Activated CD8-positive, alpha-beta T cell treated with anti-CD3 and anti-CD28 coated beads for 36 hours (primary cell): Measurements from ENCODE around the gene KDM4D. TPM values are rescaled to one million over a fixed set of nuclear protein-coding genes. Genes with fewer than 3 reads are reported as not detected.

Source experiments
- ATAC-seq: fragments of 200-7000 bp; cut with Tn5 transposase; one replicate; pipeline ENCODE4 v1.10.0; 2021; ENCODE audit warnings: mild to moderate bottlenecking, moderate library complexity
- CTCF ChIA-PET: fragments of 350-600 bp; sonication (Branson Sonifier 250); formaldehyde crosslinking; loops from one replicate; lab custom pipeline; 2021; ENCODE audit warnings: antibody characterized with exemption; lab: Charles Lee
- POLR2A ChIA-PET: fragments of 350-600 bp; sonication (Branson Sonifier 250); formaldehyde crosslinking; loops from one replicate; lab custom pipeline; 2021; ENCODE audit warnings: antibody characterized with exemption; lab: Charles Lee
- DNase-seq: peaks from one replicate; pipeline ENCODE4 v3.0.0-alpha.2; 2020
- H3K27ac Mint-ChIP-seq: one replicate; pipeline ENCODE4 v1.8.0; 2021; ENCODE audit warnings: mild to moderate bottlenecking, mixed read lengths
- H3K27me3 Mint-ChIP-seq: one replicate; pipeline ENCODE4 v1.8.0; 2021; ENCODE audit warnings: mixed read lengths
- H3K36me3 Mint-ChIP-seq: one replicate; pipeline ENCODE4 v1.8.0; 2021; ENCODE audit warnings: low read depth, mixed read lengths
- H3K4me1 Mint-ChIP-seq: one replicate; pipeline ENCODE4 v1.8.0; 2021; ENCODE audit warnings: low read depth, mixed read lengths
- H3K4me3 Mint-ChIP-seq: one replicate; pipeline ENCODE4 v1.8.0; 2021; ENCODE audit warnings: mild to moderate bottlenecking, moderate library complexity, mixed read lengths
- H3K9me3 Mint-ChIP-seq: one replicate; pipeline ENCODE4 v1.8.0; 2021; ENCODE audit warnings: mixed read lengths
- intact Hi-C: fragments of 100-400 bp; cut with micrococcal nuclease; formaldehyde crosslinking; loops from one replicate; pipeline ENCODE4 v1.10.0; 2022
- total RNA-seq, 2 experiments: library from RNA; stranded (reverse); gene quantifications; one replicate each; pipeline ENCODE4 v1.2.3, GENCODE V29; 2021
- TF ChIP-seq, protein P1 (sequence below): fragments of 200-600 bp; IDR thresholded peaks from one replicate; pipeline ENCODE4 v1.8.0; 2022; ENCODE audit warnings: antibody characterized with exemption, mild to moderate bottlenecking

KDM4D gene
- total RNA-seq, 2 experiments from 2014 or later: 1.1 to 1.6 TPM

DNA sequence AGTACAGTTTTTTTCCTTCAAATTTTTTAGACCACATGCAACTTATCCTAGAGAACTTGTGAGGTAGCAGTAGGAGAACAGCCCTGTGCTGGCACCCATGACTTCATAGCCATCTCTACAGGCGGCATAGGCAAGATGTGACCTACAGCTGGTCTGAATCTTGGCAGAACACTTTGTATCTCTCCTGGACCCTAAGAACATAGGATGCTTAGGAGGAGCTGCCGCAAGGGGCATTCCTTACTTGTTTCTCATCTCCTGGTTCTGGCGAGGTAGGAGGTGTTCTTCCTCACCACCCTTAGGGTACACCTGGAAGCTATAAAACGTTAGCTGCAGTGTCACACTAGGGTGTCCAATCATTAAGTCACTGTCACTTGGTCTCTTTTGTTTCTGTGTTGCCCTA lies 16.5 kb upstream of the KDM4D start:
- TF ChIP-seq, protein P1, sequence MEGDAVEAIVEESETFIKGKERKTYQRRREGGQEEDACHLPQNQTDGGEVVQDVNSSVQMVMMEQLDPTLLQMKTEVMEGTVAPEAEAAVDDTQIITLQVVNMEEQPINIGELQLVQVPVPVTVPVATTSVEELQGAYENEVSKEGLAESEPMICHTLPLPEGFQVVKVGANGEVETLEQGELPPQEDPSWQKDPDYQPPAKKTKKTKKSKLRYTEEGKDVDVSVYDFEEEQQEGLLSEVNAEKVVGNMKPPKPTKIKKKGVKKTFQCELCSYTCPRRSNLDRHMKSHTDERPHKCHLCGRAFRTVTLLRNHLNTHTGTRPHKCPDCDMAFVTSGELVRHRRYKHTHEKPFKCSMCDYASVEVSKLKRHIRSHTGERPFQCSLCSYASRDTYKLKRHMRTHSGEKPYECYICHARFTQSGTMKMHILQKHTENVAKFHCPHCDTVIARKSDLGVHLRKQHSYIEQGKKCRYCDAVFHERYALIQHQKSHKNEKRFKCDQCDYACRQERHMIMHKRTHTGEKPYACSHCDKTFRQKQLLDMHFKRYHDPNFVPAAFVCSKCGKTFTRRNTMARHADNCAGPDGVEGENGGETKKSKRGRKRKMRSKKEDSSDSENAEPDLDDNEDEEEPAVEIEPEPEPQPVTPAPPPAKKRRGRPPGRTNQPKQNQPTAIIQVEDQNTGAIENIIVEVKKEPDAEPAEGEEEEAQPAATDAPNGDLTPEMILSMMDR: no peak

DNA sequence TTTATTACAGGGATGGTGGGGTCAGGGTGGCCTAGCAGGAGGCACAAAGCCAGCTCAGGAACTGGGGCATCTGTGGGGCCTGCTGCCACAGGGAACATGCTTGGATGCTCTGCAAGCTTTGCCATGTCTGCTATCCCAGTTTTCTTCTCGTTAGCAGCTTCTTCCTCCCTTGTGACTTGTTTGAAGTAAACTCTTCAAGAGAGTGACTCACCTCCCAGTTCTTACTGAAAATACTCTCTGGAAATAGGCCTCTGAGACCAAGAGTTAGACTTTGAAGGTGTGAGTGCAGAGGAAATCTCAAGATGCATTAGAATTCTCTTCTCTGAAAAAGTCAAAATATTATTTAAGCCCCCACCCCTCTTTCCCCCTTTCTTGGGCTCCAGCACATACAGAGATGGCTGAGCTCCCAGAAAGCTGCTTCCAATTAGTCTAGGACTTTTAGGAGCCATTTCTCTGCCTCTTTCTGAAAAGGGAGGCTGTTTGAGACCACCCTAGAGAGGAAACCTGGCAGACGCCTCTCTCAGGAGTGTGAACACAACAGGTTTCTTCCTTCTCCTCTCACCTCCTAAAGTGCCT lies 15.3 kb upstream of the KDM4D start:
- TF ChIP-seq, protein P1: no peak
- no peak for ATAC-seq
- H3K4me1 Mint-ChIP-seq: no peaks in the 10 kb centered on the region
- no peaks in the 10 kb centered on the region for H3K27me3 Mint-ChIP-seq
- POLR2A ChIA-PET: interaction anchor here (3.6 kb wide), 1 partner anchor 15 kb away, joined by 12 read pairs; the partner anchor contains the start of genes CWC15 and KDM4D
- H3K4me3 Mint-ChIP-seq: no peak overlapping the region
- intact Hi-C loops: no loop called here
- peaks cover 6% of the 10 kb centered on the region for H3K36me3 Mint-ChIP-seq
- no peak for DNase-seq
- H3K9me3 Mint-ChIP-seq: no peaks in the 10 kb centered on the region
- no peak overlapping the region for H3K27ac Mint-ChIP-seq
- CTCF ChIA-PET: interaction anchor here (1.5 kb wide), 1 partner anchor 10 kb away, joined by 4 read pairs; no protein-coding TSS in a partner anchor

More for the DNA sequence above, 16.5 kb upstream of the KDM4D start:
- Mint-ChIP-seq H3K36me3 (peaks cover 3% of the 10 kb centered on the region), H3K9me3 (no peaks in the 10 kb centered on the region), H3K4me3 (no peak overlapping the region), H3K27ac (no peak overlapping the region), H3K27me3 (no peaks in the 10 kb centered on the region), H3K4me1 (no peaks in the 10 kb centered on the region)
- intact Hi-C loops: no loop called here
- no peak for DNase-seq
- POLR2A ChIA-PET: interaction anchor here (3.6 kb wide), 1 partner anchor 16 kb away, joined by 12 read pairs; the partner anchor contains the start of genes CWC15 and KDM4D
- CTCF ChIA-PET: no interaction called here
- ATAC-seq: no peak

DNA sequence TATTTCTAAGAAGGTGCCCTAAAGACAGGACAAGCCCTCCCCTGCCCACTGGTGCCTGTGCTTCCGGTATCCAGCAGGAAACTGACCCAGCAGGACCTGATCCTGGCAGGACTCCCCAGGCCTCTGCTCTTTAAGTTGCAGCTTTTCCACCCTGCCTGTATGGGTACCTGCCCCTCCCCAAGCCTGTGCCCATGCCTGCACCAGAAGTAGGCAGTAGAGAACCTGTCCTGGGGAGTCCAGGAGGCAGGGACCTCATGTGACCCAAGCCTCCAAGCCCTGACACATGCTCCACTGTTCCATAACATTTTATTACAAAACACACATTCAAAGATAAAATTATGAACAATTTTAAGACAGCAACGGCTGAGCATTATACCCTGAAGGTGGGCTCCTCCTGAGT lies 14.3 kb upstream of the KDM4D start:
- no peaks in the 10 kb centered on the region for H3K9me3 Mint-ChIP-seq
- TF ChIP-seq, protein P1: no peak
- H3K27ac Mint-ChIP-seq: peak overlapping the region; percentile 19
- no peak overlapping the region for H3K4me3 Mint-ChIP-seq
- DNase-seq (no peak), ATAC-seq (no peak)
- no peaks in the 10 kb centered on the region for H3K4me1 Mint-ChIP-seq
- peaks cover 10% of the 10 kb centered on the region for H3K36me3 Mint-ChIP-seq
- intact Hi-C loops: no loop called here
- H3K27me3 Mint-ChIP-seq: no peaks in the 10 kb centered on the region
- CTCF ChIA-PET: interaction anchor here (1.5 kb wide), 1 partner anchor 9 kb away, joined by 4 read pairs; no protein-coding TSS in a partner anchor
- POLR2A ChIA-PET: interaction anchor here (3.6 kb wide), 1 partner anchor 14 kb away, joined by 12 read pairs; the partner anchor contains the start of genes CWC15 and KDM4D

DNA sequence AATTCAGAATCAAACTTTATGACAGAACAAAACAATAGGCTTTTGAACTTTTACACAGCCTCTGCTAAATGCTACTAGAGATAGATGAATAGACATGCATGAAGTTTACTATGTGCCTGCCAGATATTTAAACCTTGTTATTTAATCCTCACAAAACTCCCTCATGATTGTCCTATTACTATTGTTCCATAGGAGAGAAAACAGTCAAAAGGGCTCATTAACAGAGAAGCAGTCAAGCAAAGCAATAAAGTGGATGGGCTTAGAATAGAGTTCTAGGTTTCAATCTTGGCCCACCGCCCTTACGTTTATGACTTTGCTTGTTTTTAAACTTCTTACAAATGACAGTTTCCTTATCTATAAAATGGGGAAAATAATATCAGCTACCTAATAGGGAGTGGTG lies 13.0 kb upstream of the KDM4D start:
- Mint-ChIP-seq H3K9me3 (no peaks in the 10 kb centered on the region), H3K36me3 (peaks cover 21% of the 10 kb centered on the region), H3K4me3 (no peak overlapping the region), H3K27me3 (no peaks in the 10 kb centered on the region), H3K27ac (no peak overlapping the region), H3K4me1 (no peaks in the 10 kb centered on the region)
- TF ChIP-seq, protein P1: no peak
- intact Hi-C loops: no loop called here
- ChIA-PET CTCF (no interaction called here), POLR2A (interaction anchor here (1.1 to 3.6 kb wide), 3 partner anchors 13 to 130 kb away, joined by 3 to 12 read pairs (median 5); partner anchors contain the start of genes CWC15 and KDM4D)
- DNase-seq (no peak), ATAC-seq (no peak)

DNA sequence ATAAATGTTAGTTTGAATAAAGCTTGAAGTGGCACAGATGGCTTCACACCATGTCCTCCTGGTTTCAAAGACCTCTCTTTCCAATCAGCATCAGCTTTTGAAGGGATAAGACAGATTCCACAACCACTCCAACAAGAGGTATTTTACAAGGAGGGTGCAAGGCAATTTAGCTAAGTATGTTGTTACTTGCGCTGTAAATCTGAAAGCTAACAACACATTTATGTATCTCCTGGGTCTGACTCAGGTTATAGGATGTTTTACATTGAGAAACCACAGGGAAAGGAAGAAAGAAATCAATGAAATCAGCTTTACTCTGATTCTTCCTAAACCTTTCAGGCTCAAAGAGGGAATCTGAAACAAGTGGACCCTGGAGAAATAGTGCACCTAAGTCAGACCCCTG lies 12.3 kb upstream of the KDM4D start:
- ATAC-seq (no peak), DNase-seq (no peak)
- intact Hi-C loops: no loop called here
- no peak overlapping the region for H3K4me3 Mint-ChIP-seq
- no peaks in the 10 kb centered on the region for H3K27me3 Mint-ChIP-seq
- no peak overlapping the region for H3K27ac Mint-ChIP-seq
- TF ChIP-seq, protein P1: no peak
- H3K9me3 Mint-ChIP-seq: no peaks in the 10 kb centered on the region
- H3K4me1 Mint-ChIP-seq: no peaks in the 10 kb centered on the region
- H3K36me3 Mint-ChIP-seq: peaks cover 27% of the 10 kb centered on the region
- CTCF ChIA-PET: interaction anchor here (0.8 to 1.5 kb wide), 2 partner anchors 9 to 33 kb away, joined by 3 to 4 read pairs; no protein-coding TSS in a partner anchor
- POLR2A ChIA-PET: interaction anchor here (1.1 to 1.3 kb wide), 2 partner anchors 12 to 130 kb away, joined by 3 to 5 read pairs; partner anchors contain the start of genes CWC15 and KDM4D
